ENCODE measurements around the gene FAM168A.

The FAM168A gene

GRCh38 chr11:73402834-73403185 lies 195.1 kb downstream of the FAM168A start:
- no peak for DNase-seq (ENCODE audit: low read depth in 3 of 3)

DNA sequence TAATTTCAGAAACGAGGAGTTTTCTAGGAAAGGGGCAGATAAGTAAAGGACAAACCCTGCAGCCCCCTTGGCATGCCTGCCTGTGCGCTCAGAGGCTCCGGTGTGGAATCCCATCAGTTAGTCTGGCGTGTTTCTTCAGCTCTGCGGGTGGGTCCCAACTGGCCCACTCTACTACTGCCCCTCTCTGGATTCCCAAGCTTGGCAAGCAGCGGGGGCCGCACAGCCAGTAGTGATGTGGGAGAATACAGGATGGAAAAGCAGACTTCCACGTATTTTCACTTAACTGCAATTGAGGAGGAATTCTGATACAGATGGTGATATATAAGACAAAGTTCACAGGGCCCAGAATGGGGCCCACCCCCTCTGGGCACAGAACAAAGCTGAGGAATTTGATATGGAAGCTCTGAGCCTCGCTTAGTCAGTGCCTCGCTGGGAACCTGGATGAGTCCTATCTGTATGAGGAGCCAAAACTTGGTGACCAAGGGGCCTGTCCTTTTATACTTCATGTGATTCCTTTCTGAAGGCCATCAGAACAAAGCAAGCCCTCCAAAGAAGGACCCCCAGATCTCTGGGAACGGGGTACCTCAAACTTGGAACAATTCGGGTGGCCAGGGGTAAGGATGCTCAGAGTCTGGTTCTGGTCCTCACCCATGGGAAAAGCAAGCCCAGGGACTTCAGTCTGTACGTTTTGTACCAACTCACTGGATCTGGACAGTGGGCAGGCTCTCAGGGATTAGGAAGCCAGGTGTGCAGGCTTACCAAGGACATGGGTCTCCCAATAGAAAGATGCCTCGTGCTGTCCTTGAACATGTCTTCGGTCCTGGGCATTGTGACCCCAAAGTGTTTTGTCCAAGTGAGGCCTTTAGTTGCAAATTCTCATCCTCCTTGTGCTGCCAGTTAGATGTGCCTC lies 195.7 kb downstream of the FAM168A start:
- DNase-seq (ENCODE audit: low read depth in 3 of 3), result no peak

DNA sequence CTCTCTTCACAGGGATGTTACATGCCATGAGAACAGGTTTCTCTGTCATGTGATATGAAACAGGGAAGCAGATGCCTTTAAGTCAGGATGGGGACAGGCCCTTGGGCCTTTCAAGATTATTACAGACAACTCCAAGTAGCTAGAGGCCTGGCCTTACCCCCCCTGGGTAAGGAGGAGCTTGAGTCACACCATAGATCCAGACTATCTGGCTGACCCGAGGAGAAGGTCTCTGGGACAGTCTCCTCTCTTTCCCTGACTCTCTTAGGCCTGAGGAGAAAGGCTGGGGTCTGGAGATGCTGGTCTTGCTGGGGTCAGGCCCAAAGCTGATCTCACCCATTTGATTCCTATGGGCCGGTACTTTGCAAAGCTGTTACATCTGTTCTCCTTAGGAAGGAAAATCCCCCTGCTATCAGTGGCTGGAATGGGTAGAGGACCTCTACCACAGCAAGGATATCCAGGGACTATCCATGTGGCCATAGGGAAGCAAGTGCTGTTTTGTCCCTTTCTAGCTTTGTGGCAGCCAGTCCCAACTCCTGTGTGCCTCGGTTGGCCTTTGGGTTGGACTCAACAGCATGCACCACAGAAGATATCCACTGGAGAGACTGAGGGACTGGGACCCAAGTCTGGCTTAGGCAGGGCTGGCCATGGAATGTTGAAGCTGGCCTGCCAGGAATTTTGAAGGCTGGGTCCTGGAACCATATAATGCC lies 196.5 kb downstream of the FAM168A start:
- DNase-seq (ENCODE audit: low read depth in 3 of 3), result no peak

GRCh38 chr11:73400293-73400692 lies 197.6 kb downstream of the FAM168A start:
- no peak for DNase-seq (ENCODE audit: low read depth in 3 of 3)

DNA sequence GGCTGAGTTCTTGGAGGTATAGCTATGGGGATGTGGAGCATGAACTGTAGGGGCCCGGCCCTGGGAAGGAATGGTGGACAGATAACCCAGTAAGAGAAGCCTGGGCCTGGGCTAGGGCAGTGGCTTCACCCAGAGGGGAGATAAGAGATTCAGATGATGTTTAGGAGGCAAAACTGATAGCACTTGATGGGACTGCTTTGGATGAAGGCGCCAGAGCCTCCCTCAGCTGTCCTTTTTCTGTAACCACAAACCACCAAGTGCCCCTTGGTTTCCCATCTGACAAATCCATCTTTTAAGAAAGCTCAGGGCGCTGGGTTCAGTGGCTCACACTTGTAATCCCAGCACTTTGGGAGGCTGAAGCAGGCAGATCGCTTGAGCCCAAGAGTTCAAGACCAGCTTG lies 198.3 kb downstream of the FAM168A start:
- no peak for DNase-seq (ENCODE audit: low read depth in 3 of 3)

DNA sequence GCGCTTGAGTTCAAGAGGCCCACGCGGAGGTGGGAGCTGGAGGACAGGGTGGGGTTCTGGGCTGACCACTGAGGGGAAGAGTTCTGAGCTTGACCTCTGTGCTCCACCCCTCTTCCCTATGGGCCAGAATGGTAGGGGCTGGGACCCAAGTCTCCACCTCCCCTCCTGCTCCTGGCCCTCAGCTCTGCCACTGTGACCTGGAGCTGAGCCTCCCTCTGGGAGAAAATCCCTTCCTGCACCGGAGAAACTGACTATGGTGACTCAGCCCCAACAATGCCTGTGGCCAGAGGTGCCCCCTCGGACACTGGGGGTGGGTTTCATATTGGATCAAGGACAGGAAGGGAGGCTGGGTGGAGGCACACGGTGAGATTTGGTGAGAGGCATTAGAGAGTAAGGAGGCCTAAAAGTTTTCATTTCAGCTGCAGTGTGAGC lies 198.7 kb downstream of the FAM168A start:
- no peak for DNase-seq (ENCODE audit: low read depth in 3 of 3)

DNA sequence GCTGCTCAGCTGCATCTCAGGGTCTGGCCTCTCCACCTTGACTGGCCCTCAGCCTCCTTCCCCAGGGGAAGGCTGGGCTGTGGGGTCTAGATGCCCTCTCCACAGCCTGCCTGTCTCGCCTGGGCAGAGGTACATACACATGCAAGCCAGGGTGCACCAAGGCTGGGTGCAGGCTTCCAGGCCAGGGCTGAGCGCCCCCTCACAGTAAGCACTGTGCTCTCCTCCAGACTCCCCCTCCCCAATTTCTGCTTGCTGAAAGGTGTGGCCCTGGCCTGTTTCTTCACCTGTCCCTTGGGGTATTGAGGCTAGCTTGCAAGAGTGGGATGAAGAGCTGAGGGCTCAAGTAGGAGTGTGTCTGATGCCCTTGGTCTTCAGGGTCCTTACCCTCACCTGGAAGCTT lies 199.2 kb downstream of the FAM168A start:
- no peak for DNase-seq (ENCODE audit: low read depth in 3 of 3)

GRCh38 chr11:73398132-73398526 lies 199.8 kb downstream of the FAM168A start:
- DNase-seq (ENCODE audit: low read depth in 3 of 3), result no peak

- DNase-seq (ENCODE audit: low read depth in 3 of 3), result no peak
These were observed 200.3 kb downstream of the FAM168A start for GRCh38 chr11:73397468-73398131.

DNA sequence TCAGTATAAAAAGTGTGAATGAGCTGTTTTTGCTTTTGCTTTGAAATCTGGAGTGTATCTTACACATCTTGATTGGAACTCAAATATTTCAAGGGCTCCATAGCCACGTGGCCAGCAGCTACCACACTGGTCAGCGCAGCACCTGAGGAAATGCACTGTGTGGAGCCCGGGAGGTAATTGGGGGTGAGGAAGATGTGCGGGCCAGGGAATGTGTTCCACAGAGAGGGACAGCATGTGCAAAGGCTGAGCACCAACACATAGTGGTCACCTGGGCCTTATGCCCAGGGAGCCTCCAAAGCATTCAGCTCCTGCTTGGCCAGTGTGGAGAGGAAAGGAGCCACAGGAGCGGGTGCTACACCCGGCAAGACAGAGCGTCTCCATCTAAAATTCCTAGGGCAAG lies 200.9 kb downstream of the FAM168A start:
- DNase-seq (ENCODE audit: low read depth in 3 of 3), result no peak

- no peak for DNase-seq (ENCODE audit: low read depth in 3 of 3)
These were observed 201.5 kb downstream of the FAM168A start for GRCh38 chr11:73396251-73396930.

- DNase-seq (ENCODE audit: low read depth in 3 of 3), result no peak
These were observed 202.4 kb downstream of the FAM168A start for GRCh38 chr11:73395297-73396208.

DNA sequence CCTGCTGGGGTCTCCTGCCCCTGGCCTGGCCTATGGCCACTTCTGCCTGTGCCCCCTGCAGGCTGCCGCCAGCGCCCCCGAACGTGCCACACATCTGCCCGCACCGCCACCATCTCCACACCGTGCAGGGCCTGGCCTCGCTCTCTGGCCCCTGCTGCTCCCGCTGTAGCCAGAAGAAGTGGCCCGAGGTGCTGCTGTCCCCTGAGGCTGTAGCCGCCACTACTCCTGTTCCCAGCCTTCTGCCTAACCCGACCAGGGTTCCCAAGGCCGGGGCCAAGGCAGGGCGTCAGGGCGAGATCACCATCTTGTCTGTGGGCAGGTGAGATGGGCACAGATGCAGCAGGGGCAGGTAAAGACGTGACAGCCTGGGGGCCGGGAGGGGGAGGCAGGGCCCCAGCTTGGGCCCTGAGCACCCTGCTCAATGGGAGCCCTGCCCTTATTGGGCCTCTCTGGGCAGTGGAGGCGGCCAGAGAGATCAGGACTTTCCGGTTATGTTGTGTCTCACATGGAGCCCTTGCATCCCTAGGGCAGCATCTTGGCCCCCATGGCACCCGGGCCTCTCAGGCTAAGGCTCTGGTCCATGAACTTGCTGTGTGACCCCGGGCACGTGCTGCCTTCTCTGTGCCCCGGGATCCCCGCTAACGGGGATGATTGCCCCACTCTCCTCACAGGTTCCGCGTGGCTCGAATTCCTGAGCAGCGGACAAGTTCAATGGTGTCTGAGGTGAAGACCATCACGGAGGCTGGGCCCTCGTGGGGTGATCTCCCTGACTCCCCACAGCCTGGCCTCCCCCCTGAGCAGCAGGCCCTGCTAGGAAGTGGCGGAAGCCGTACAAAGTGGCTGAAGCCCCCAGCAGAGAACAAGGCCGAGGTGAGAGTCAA lies 203.3 kb downstream of the FAM168A start:
- DNase-seq (ENCODE audit: low read depth in 3 of 3), result no peak

GRCh38 chr11:73393479-73394415 lies 204.2 kb downstream of the FAM168A start:
- peak; percentile 30 to 53 (median 49) for DNase-seq (ENCODE audit: low read depth in 3 of 3)

- DNase-seq (ENCODE audit: low read depth in 3 of 3), result no peak
These were observed 204.9 kb downstream of the FAM168A start for GRCh38 chr11:73393011-73393380.

GRCh38 chr11:73392108-73393010 lies 205.6 kb downstream of the FAM168A start:
- no peak for DNase-seq (ENCODE audit: low read depth in 3 of 3)

GRCh38 chr11:73391665-73392064 lies 206.2 kb downstream of the FAM168A start:
- DNase-seq (ENCODE audit: low read depth in 3 of 3), result no peak
